Measurements from ENCODE around the gene IMMP2L.
"Not testable (repeated sequence)": the region's sequence is repeated elsewhere in the genome, so short reads cannot be mapped to it uniquely, and the experiment has no call there.

The IMMP2L gene

DNA sequence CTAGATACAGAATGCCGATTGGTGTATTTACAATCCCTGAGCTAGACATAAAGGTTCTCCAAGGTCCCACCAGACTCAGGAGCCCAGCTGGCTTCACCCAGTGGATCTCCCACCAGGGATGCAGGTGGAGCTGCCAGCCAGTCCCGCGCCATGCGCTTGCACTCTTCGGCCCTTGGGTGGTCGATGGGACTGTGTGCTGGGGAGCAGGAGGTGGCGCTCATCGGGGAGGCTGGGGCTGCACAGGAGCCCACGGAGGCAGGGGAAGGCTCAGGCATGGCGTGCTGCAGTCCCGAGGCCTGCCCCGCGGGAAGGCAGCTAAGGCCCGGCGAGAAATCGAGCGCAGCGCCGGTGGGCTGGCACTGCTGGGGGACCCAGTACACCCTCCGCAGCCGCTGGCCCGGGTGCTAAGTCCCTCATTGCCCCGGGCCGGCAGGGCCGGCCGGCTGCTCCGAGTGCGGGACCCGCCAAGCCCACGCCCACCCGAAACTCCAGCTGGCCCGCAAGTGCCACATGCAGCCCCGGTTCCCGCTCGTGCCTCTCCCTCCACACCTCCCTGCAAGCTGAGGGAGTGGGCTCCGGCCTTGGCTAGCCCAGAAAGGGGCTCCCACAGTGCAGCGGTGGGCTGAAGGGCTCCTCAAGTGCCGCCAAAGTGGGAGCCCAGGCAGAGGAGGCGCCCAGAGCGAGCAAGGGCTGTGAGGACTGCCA is 19.6 kb upstream of the IMMP2L start:
- H3K27me3 ChIP-seq (ENCODE audit: control insufficient read depth, insufficient read depth, low read length); H3K4me1 ChIP-seq (ENCODE audit: control insufficient read depth, insufficient read depth, low read length); H3K9ac ChIP-seq (ENCODE audit: low read depth, low read length); H3K9me3 ChIP-seq (ENCODE audit: control insufficient read depth, insufficient read depth, low read length); H3K36me3 ChIP-seq (ENCODE audit: control insufficient read depth, insufficient read depth, low read length); H3K4me3 ChIP-seq (ENCODE audit: low read depth, low read length): not testable (repeated sequence)

- not testable (repeated sequence) for H3K9me3 ChIP-seq (ENCODE audit: control insufficient read depth, insufficient read depth, low read length); H3K36me3 ChIP-seq (ENCODE audit: control insufficient read depth, insufficient read depth, low read length); H3K4me1 ChIP-seq (ENCODE audit: control insufficient read depth, insufficient read depth, low read length); H3K27me3 ChIP-seq (ENCODE audit: control insufficient read depth, insufficient read depth, low read length); H3K9ac ChIP-seq (ENCODE audit: low read depth, low read length); H3K4me3 ChIP-seq (ENCODE audit: low read depth, low read length)
Observed at GRCh38 chr7:111581207-111581606, 18.9 kb upstream of the IMMP2L start.

- Histone ChIP-seq H3K9me3 (ENCODE audit: control insufficient read depth, insufficient read depth, low read length) (no peaks in the 10 kb centered on the region), H3K4me1 (ENCODE audit: control insufficient read depth, insufficient read depth, low read length) (no peaks in the 10 kb centered on the region), H3K9ac (ENCODE audit: low read depth, low read length) (no peak overlapping the region), H3K4me3 (ENCODE audit: low read depth, low read length) (no peak overlapping the region), H3K36me3 (ENCODE audit: control insufficient read depth, insufficient read depth, low read length) (no peaks in the 10 kb centered on the region), H3K27me3 (ENCODE audit: control insufficient read depth, insufficient read depth, low read length) (no peaks in the 10 kb centered on the region)
Observed at GRCh38 chr7:111578754-111579153, 16.5 kb upstream of the IMMP2L start.

- no peak overlapping the region for H3K9ac ChIP-seq (ENCODE audit: low read depth, low read length)
- H3K4me1 ChIP-seq (ENCODE audit: control insufficient read depth, insufficient read depth, low read length): no peaks in the 10 kb centered on the region
- no peaks in the 10 kb centered on the region for H3K9me3 ChIP-seq (ENCODE audit: control insufficient read depth, insufficient read depth, low read length)
- H3K4me3 ChIP-seq (ENCODE audit: low read depth, low read length): no peak overlapping the region
- no peaks in the 10 kb centered on the region for H3K36me3 ChIP-seq (ENCODE audit: control insufficient read depth, insufficient read depth, low read length)
- no peaks in the 10 kb centered on the region for H3K27me3 ChIP-seq (ENCODE audit: control insufficient read depth, insufficient read depth, low read length)
Observed at GRCh38 chr7:111571720-111572119, 9.4 kb upstream of the IMMP2L start.

GRCh38 chr7:111568870-111569462 is 6.7 kb upstream of the IMMP2L start:
- H3K4me3 ChIP-seq (ENCODE audit: low read depth, low read length): no peak overlapping the region

DNA sequence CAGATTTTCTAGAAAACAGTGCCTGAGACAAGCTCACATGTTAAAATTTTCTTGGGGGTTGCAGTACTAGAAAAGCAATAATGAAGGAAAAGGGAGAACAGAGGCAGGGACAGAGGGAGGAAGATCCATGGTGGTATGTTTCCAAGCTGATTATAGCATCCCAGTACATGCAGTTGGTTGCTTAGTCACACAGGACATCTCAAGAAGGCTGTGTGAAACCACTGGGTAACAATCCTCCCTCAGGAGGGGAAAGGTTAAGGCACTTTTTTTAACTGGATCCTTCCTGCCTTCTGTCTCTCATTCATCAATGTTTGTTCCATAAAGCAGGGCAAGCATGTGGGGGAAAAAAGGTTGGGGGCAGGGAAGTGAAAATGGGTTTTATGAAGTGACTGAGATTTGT is 6.1 kb upstream of the IMMP2L start:
- Histone ChIP-seq H3K4me3 (ENCODE audit: low read depth, low read length) (no peak overlapping the region), H3K9ac (ENCODE audit: low read depth, low read length) (no peak overlapping the region), H3K4me1 (ENCODE audit: control insufficient read depth, insufficient read depth, low read length) (no peaks in the 10 kb centered on the region), H3K36me3 (ENCODE audit: control insufficient read depth, insufficient read depth, low read length) (no peaks in the 10 kb centered on the region), H3K27me3 (ENCODE audit: control insufficient read depth, insufficient read depth, low read length) (no peaks in the 10 kb centered on the region), H3K9me3 (ENCODE audit: control insufficient read depth, insufficient read depth, low read length) (no peaks in the 10 kb centered on the region)

More at GRCh38 chr7:111568870-111569462, 6.7 kb upstream of the IMMP2L start:
- no peaks in the 10 kb centered on the region for H3K36me3 ChIP-seq (ENCODE audit: control insufficient read depth, insufficient read depth, low read length)
- no peaks in the 10 kb centered on the region for H3K4me1 ChIP-seq (ENCODE audit: control insufficient read depth, insufficient read depth, low read length)
- no peaks in the 10 kb centered on the region for H3K9me3 ChIP-seq (ENCODE audit: control insufficient read depth, insufficient read depth, low read length)
- no peak overlapping the region for H3K9ac ChIP-seq (ENCODE audit: low read depth, low read length)
- H3K27me3 ChIP-seq (ENCODE audit: control insufficient read depth, insufficient read depth, low read length): no peaks in the 10 kb centered on the region

DNA sequence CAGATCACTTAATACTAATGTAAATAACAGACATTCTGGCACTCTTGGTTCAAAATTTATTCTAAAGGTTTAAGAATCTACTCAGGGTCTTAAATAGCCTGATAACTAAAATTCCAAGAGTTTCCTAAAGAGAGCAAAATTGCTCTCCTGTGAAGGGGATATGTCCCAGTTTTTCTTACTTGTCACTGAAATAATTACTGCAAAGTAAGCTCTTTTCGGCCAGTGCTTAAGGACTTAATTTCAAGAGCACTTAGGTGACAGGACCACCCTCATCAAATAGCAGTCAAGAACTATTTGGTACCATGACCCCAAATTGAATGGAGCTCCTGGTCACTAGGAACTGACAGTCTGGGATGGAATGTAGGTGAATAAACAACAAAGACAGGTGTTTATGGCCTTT is 1.8 kb upstream of the IMMP2L start:
- no peaks in the 10 kb centered on the region for H3K27me3 ChIP-seq (ENCODE audit: control insufficient read depth, insufficient read depth, low read length)
- no peaks in the 10 kb centered on the region for H3K9me3 ChIP-seq (ENCODE audit: control insufficient read depth, insufficient read depth, low read length)
- H3K36me3 ChIP-seq (ENCODE audit: control insufficient read depth, insufficient read depth, low read length): no peaks in the 10 kb centered on the region
- H3K4me3 ChIP-seq (ENCODE audit: low read depth, low read length): no peak overlapping the region
- peaks cover 10% of the 10 kb centered on the region for H3K4me1 ChIP-seq (ENCODE audit: control insufficient read depth, insufficient read depth, low read length)
- H3K9ac ChIP-seq (ENCODE audit: low read depth, low read length): no peak overlapping the region

GRCh38 chr7:111561654-111561903 is 713 bp downstream of the IMMP2L start:
- Histone ChIP-seq H3K9ac (ENCODE audit: low read depth, low read length) (peak overlapping the region; percentile 79), H3K9me3 (ENCODE audit: control insufficient read depth, insufficient read depth, low read length) (no peaks in the 10 kb centered on the region), H3K4me3 (ENCODE audit: low read depth, low read length) (peak overlapping the region; percentile 72), H3K36me3 (ENCODE audit: control insufficient read depth, insufficient read depth, low read length) (no peaks in the 10 kb centered on the region), H3K4me1 (ENCODE audit: control insufficient read depth, insufficient read depth, low read length) (peaks cover 10% of the 10 kb centered on the region), H3K27me3 (ENCODE audit: control insufficient read depth, insufficient read depth, low read length) (no peaks in the 10 kb centered on the region)

DNA sequence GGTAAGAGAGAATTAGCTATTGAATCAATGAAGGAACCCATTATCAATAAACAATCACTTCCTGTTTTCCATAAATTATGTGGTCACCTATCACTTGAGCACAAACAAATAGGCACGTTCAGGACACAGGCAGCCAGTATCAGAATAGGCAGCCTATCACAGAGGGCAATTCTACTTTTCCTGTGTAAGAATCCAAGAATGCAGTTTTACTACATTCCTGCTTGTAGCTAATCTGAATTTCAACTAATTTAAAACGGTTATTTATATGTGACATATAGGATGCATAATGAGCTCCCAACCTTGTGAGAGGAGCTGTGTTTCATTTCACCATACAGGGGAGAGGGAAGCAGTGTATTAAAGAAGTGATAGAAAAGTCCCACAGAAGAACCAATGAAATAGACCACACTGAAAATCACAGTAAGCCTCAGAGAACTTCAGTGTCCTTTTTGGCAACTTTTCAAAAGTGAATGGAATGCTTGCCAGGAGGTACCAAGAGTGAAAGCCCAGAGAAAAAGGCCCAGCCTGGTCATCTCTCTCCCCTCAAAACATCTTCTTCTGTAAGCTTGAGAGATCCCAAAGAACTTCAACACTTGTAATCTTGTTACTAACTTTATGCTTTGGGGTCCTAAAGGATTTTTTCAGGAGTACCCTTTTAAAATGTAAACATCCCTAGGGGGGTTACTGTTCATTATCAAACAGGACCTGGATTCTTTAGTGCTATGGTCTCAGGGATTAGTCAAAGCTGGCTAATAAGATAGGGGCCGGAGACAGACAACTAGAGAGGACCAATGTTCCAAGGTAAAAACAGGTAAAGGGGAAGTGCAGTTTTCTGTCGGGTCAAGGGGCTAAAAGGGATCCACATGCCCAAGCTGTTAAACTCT is 1.3 kb downstream of the IMMP2L start:
- peak overlapping the region; percentile 79 for H3K9ac ChIP-seq (ENCODE audit: low read depth, low read length)
- H3K27me3 ChIP-seq (ENCODE audit: control insufficient read depth, insufficient read depth, low read length): no peaks in the 10 kb centered on the region
- H3K9me3 ChIP-seq (ENCODE audit: control insufficient read depth, insufficient read depth, low read length): no peaks in the 10 kb centered on the region
- peak overlapping the region; percentile 72 for H3K4me3 ChIP-seq (ENCODE audit: low read depth, low read length)
- H3K4me1 ChIP-seq (ENCODE audit: control insufficient read depth, insufficient read depth, low read length): peaks cover 10% of the 10 kb centered on the region
- H3K36me3 ChIP-seq (ENCODE audit: control insufficient read depth, insufficient read depth, low read length): no peaks in the 10 kb centered on the region

DNA sequence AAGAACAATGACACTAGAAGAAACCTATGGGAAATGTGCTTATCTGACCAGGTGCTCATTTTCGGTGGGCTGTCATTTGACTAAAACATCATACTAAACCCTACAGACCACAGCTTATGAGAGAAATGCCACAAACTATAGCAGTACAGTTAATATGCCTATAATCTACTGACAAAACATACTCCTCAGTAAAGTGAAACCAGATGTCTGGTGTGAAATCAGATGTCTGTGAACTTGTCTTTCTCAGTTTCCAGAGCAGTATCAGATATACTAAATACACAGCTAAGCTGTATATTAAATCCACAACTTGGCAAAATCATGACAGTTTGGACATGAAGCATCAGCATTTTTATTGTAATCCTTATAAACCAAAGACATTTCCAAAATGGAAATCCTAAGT is 3.3 kb downstream of the IMMP2L start:
- Histone ChIP-seq H3K4me3 (ENCODE audit: low read depth, low read length) (no peak overlapping the region), H3K4me1 (ENCODE audit: control insufficient read depth, insufficient read depth, low read length) (peaks cover 10% of the 10 kb centered on the region), H3K9me3 (ENCODE audit: control insufficient read depth, insufficient read depth, low read length) (no peaks in the 10 kb centered on the region), H3K36me3 (ENCODE audit: control insufficient read depth, insufficient read depth, low read length) (no peaks in the 10 kb centered on the region), H3K9ac (ENCODE audit: low read depth, low read length) (no peak overlapping the region), H3K27me3 (ENCODE audit: control insufficient read depth, insufficient read depth, low read length) (no peaks in the 10 kb centered on the region)

DNA sequence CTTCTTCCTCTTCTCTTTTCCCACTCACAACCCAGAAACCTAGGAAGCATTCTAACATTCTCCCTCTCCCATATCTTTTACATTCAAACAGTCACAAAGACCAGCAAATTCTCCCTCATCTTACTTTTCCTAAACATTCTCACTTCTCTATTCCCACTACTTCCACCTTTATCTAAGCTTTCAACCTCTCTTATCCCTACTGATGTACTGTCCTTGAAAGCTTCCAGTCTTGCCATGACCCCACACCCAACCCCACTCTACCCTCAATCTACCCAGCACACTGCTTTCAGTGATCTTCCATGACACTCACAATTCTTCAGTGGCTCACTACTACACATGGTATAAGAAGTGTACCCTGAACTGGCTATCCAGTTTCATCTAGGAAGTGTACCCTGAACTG is 5.3 kb downstream of the IMMP2L start:
- Histone ChIP-seq H3K36me3 (ENCODE audit: control insufficient read depth, insufficient read depth, low read length) (no peaks in the 10 kb centered on the region), H3K9me3 (ENCODE audit: control insufficient read depth, insufficient read depth, low read length) (no peaks in the 10 kb centered on the region), H3K9ac (ENCODE audit: low read depth, low read length) (no peak overlapping the region), H3K4me3 (ENCODE audit: low read depth, low read length) (no peak overlapping the region), H3K27me3 (ENCODE audit: control insufficient read depth, insufficient read depth, low read length) (no peaks in the 10 kb centered on the region), H3K4me1 (ENCODE audit: control insufficient read depth, insufficient read depth, low read length) (peaks cover 10% of the 10 kb centered on the region)

GRCh38 chr7:111554086-111554485 is 8.2 kb downstream of the IMMP2L start:
- H3K4me1 ChIP-seq (ENCODE audit: control insufficient read depth, insufficient read depth, low read length): no peaks in the 10 kb centered on the region
- H3K9me3 ChIP-seq (ENCODE audit: control insufficient read depth, insufficient read depth, low read length): no peaks in the 10 kb centered on the region
- H3K27me3 ChIP-seq (ENCODE audit: control insufficient read depth, insufficient read depth, low read length): no peaks in the 10 kb centered on the region
- H3K36me3 ChIP-seq (ENCODE audit: control insufficient read depth, insufficient read depth, low read length): no peaks in the 10 kb centered on the region
- no peak overlapping the region for H3K9ac ChIP-seq (ENCODE audit: low read depth, low read length)
- H3K4me3 ChIP-seq (ENCODE audit: low read depth, low read length): no peak overlapping the region
